ENCODE measurements around the gene NTM.

The NTM gene

DNA sequence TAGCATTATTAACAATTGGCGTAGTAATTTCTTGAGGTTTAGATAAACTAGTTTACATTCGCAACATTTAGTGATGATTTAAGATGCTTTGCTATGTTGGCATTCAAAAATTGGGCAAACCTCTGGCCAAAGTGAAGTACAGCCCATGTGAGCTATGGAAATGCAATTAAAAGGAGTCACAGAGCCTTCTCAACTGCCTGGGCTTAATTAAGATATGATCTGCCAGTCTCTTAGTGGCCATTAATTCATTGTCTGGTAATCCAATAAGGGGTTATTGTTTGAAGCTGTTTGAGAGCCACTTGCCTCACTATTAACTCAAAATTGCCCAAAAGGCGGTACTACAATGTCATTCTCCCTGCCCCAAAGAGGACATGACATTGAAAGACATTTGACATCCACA lies 608.9 kb downstream of the NTM start:
- no peak overlapping the region for H3K4me3 ChIP-seq (ENCODE audit: low read depth, low read length)
- no peaks in the 10 kb centered on the region for H3K27me3 ChIP-seq (ENCODE audit: control insufficient read depth, insufficient read depth, low read length)
- H3K9ac ChIP-seq = no peak overlapping the region
- TF ChIP-seq, protein P1, sequence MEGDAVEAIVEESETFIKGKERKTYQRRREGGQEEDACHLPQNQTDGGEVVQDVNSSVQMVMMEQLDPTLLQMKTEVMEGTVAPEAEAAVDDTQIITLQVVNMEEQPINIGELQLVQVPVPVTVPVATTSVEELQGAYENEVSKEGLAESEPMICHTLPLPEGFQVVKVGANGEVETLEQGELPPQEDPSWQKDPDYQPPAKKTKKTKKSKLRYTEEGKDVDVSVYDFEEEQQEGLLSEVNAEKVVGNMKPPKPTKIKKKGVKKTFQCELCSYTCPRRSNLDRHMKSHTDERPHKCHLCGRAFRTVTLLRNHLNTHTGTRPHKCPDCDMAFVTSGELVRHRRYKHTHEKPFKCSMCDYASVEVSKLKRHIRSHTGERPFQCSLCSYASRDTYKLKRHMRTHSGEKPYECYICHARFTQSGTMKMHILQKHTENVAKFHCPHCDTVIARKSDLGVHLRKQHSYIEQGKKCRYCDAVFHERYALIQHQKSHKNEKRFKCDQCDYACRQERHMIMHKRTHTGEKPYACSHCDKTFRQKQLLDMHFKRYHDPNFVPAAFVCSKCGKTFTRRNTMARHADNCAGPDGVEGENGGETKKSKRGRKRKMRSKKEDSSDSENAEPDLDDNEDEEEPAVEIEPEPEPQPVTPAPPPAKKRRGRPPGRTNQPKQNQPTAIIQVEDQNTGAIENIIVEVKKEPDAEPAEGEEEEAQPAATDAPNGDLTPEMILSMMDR (IDR thresholded peaks at IDR 0.05) = no peak
- no peak overlapping the region for H3K27ac ChIP-seq
- no peak overlapping the region for H3K4me2 ChIP-seq (ENCODE audit: low read length)
- H3K9me3 ChIP-seq (ENCODE audit: control insufficient read depth, low read length) = no peaks in the 10 kb centered on the region
- no peak overlapping the region for H2AFZ ChIP-seq
- no peaks in the 10 kb centered on the region for H3K4me1 ChIP-seq
- H3K79me2 ChIP-seq = peaks cover 2% of the 10 kb centered on the region
- H3K36me3 ChIP-seq (ENCODE audit: control insufficient read depth, insufficient read depth, low read length) = no peaks in the 10 kb centered on the region

DNA sequence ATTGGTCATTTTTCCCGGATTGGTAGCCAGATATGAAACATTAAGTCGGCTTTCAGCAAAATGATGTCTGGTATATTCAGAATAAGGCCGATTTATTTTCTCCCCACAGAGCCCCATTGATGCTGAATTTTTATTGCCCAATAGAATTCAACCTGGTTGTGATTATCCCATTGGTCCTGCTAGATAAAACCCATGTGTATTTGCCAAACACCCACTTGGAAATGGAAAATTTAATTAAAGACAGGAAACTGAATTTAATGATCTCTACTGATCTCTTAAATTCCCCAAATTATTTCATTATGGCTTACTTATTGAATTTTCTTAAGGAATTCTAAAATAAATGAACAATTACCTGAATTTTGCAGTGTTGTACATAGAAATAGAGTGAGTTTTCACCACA lies 609.8 kb downstream of the NTM start:
- no peak overlapping the region for H3K27ac ChIP-seq

DNA sequence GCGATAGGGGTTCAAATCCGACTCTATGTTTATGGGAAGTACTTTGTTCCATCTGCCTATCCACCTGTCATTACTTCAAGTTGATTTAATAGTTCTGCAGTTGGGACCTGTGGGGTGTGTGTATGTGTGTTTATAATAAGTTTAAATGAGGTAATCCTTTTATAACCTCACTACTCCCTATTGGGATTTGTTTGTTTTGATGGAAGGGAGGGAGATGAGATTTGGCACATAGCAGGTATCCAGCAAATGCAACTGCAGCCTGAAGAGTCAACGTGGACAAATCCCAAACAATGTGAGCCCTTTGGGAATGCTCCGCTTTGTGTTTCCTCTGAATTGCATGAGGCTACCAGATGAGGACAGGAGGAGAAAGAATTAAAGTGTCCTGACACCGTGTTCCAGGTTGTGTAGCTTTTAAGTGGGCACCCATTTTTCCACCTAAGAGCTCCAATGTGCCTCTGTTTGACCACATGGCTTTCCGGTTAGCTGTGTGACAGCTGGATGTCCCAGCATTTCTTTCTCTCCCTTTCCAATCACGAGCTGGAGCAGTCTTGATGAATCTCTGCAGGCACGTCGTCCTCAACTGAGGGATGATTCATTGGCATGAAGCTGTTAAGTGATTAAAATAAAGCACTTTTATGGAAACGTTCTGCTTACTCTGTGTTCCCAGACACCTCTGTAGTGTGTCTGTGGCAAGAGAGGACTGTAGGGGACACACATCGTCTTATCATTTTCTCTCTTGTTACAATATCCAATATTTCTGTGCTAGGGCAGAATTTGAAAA lies 610.7 kb downstream of the NTM start:
- TF ChIP-seq, protein P1 (IDR thresholded peaks at IDR 0.05) = no peak
- H3K27me3 ChIP-seq (ENCODE audit: control insufficient read depth, insufficient read depth, low read length) = no peaks in the 10 kb centered on the region
- H3K9ac ChIP-seq = no peak overlapping the region
- H2AFZ ChIP-seq = no peak overlapping the region
- no peaks in the 10 kb centered on the region for H3K4me1 ChIP-seq
- H3K4me3 ChIP-seq (ENCODE audit: low read depth, low read length) = no peak overlapping the region
- H3K36me3 ChIP-seq (ENCODE audit: control insufficient read depth, insufficient read depth, low read length) = no peaks in the 10 kb centered on the region
- H3K9me3 ChIP-seq (ENCODE audit: control insufficient read depth, low read length) = no peaks in the 10 kb centered on the region
- H3K4me2 ChIP-seq (ENCODE audit: low read length) = no peak overlapping the region
- H3K79me2 ChIP-seq = peaks cover 2% of the 10 kb centered on the region
- no peak overlapping the region for H3K27ac ChIP-seq

More for the DNA sequence above, 609.8 kb downstream of the NTM start:
- no peak overlapping the region for H3K4me3 ChIP-seq (ENCODE audit: low read depth, low read length)
- H3K9ac ChIP-seq = no peak overlapping the region
- H3K4me2 ChIP-seq (ENCODE audit: low read length) = no peak overlapping the region
- H3K79me2 ChIP-seq = peaks cover 2% of the 10 kb centered on the region
- no peaks in the 10 kb centered on the region for H3K4me1 ChIP-seq
- H3K27me3 ChIP-seq (ENCODE audit: control insufficient read depth, insufficient read depth, low read length) = no peaks in the 10 kb centered on the region
- TF ChIP-seq, protein P1 (IDR thresholded peaks at IDR 0.05) = no peak
- no peak overlapping the region for H2AFZ ChIP-seq
- no peaks in the 10 kb centered on the region for H3K36me3 ChIP-seq (ENCODE audit: control insufficient read depth, insufficient read depth, low read length)
- no peaks in the 10 kb centered on the region for H3K9me3 ChIP-seq (ENCODE audit: control insufficient read depth, low read length)

DNA sequence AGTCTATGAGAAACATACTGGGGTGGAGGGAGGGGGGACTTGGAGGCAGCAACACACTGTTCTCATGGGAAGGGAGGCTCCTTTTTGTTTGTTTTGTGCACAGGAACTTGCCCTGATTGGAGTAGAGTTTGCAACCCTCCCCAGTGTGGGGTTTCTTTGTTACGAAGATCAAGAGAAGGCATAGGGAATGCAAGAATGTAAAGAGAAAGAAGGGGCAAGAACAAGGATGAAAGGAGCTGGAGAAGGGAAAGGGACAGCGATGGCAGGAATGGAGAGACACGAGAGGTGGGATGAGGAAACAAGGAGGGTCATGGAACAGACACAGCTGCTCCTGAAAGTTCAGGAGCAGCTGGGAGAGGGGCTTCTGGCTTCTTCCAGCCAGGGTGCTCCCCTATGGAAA lies 611.7 kb downstream of the NTM start:
- no peaks in the 10 kb centered on the region for H3K4me1 ChIP-seq
- no peak overlapping the region for H2AFZ ChIP-seq
- no peak overlapping the region for H3K9ac ChIP-seq
- peaks cover 2% of the 10 kb centered on the region for H3K79me2 ChIP-seq
- H3K9me3 ChIP-seq (ENCODE audit: control insufficient read depth, low read length) = no peaks in the 10 kb centered on the region
- H3K36me3 ChIP-seq (ENCODE audit: control insufficient read depth, insufficient read depth, low read length) = no peaks in the 10 kb centered on the region
- TF ChIP-seq, protein P1 (IDR thresholded peaks at IDR 0.05) = no peak
- no peaks in the 10 kb centered on the region for H3K27me3 ChIP-seq (ENCODE audit: control insufficient read depth, insufficient read depth, low read length)
- H3K27ac ChIP-seq = no peak overlapping the region
- no peak overlapping the region for H3K4me2 ChIP-seq (ENCODE audit: low read length)
- no peak overlapping the region for H3K4me3 ChIP-seq (ENCODE audit: low read depth, low read length)

DNA sequence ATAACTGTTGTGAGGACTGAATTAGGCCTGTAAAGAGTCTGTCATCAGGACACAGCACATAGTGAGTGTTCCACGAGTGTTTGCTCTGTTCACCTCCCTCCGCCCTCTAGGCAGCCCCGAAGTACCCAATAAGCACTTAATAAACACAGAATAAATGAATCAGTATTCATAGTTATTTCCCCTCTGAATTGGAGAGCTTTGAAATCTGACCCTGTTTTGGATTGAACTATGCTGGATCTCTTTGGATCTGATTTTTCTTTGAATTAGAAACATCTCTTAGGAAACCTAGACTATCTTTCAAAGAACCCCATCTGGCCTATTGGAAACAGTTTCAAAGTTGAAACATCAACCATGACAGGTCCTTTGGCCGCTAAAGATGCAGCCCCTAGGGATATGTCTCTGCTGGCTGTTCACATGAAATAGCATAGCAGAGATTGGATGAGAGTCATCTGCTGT lies 615.5 kb downstream of the NTM start:
- Histone ChIP-seq H2AFZ (no peak overlapping the region), H3K4me2 (ENCODE audit: low read length) (no peak overlapping the region), H3K9me3 (ENCODE audit: control insufficient read depth, low read length) (no peaks in the 10 kb centered on the region), H3K27ac (no peak overlapping the region), H3K9ac (no peak overlapping the region), H3K36me3 (ENCODE audit: control insufficient read depth, insufficient read depth, low read length) (no peaks in the 10 kb centered on the region), H3K79me2 (peaks cover 2% of the 10 kb centered on the region), H3K4me3 (ENCODE audit: low read depth, low read length) (no peak overlapping the region), H3K27me3 (ENCODE audit: control insufficient read depth, insufficient read depth, low read length) (no peaks in the 10 kb centered on the region), H3K4me1 (no peaks in the 10 kb centered on the region)
- TF ChIP-seq, protein P1 (IDR thresholded peaks at IDR 0.05) = no peak

All from parathyroid adenoma (tissue), 2 donors.